Stimulated activated effector memory CD8-positive, alpha-beta T cell treated with anti-CD3 and anti-CD28 coated beads, Interleukin-12 subunit alpha, Interleukin-12 subunit beta, amount 100 ng/mL, for 72 hours (primary cell): ENCODE data around the gene SLIT3.

Experiments used
- ATAC-seq: fragments of 150-1000 bp; cut with Tn5 transposase; 2 replicates; pipeline ENCODE4 v1.10.0; 2021
- DNase-seq, 2 donors: peaks; one replicate each; pipeline ENCODE4 v3.0.0; 2021 to 2022; ENCODE audit warnings: low spot score in 2 of 2
- H3K27ac Mint-ChIP-seq: one replicate; pipeline ENCODE4 v1.8.0; 2022; ENCODE audit warnings: mild to moderate bottlenecking, mixed read lengths
- H3K36me3 Mint-ChIP-seq: one replicate; pipeline ENCODE4 v1.8.0; 2022; ENCODE audit warnings: mild to moderate bottlenecking, mixed read lengths
- H3K4me1 Mint-ChIP-seq: one replicate; pipeline ENCODE4 v1.8.0; 2022; ENCODE audit warnings: mixed read lengths
- H3K4me3 Mint-ChIP-seq: one replicate; pipeline ENCODE4 v1.8.0; 2022; ENCODE audit warnings: mild to moderate bottlenecking, mixed read lengths
- H3K9me3 Mint-ChIP-seq: one replicate; pipeline ENCODE4 v1.8.0; 2022; ENCODE audit warnings: mixed read lengths

Gene SLIT3

DNA sequence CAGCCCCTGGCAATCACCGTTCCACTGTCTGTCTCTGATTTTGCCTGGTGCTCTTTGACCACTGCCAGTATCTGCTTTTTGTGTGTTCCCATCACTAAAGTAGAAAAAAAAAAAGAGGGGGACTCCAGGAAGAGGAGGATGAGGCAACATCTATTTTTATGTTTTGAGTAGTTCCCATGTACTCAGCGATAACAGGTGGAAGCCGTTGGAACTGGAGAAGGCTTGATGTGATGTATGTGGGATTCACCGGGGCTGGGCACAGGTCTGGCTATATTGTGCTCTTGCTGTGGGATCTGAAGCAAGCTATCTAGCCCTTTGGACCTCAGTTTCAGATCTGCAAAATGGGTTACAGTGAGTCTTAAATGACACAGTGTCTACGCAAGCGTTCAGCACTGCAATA, 104.9 kb downstream of the SLIT3 start:
- Mint-ChIP-seq H3K27ac (no peak overlapping the region), H3K4me1 (no peaks in the 10 kb centered on the region), H3K4me3 (no peak overlapping the region), H3K36me3 (no peaks in the 10 kb centered on the region), H3K9me3 (no peaks in the 10 kb centered on the region)
- ATAC-seq (no peak), DNase-seq (no peak)

DNA sequence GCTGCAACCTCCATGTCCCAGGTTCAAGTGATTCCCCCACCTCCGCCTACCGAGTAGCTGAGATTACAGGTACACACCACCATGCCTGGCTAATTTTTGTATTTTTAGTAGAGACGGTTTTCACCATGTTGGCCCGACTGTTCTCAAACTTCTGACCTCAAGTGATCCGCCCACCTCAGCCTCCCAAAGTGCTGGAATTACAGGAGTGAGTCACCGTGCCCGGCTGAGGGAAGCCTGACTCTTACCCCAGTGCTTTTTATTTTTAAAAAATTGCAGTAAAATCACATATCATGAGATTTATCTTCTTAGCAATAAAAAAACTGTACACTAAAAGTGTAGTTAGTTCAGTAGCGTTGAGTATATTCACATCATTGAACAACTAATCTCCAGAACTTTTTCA, 105.3 kb downstream of the SLIT3 start:
- H3K9me3 Mint-ChIP-seq, result no peaks in the 10 kb centered on the region
- H3K4me1 Mint-ChIP-seq, result no peaks in the 10 kb centered on the region
- no peak for ATAC-seq
- no peak overlapping the region for H3K4me3 Mint-ChIP-seq
- no peaks in the 10 kb centered on the region for H3K36me3 Mint-ChIP-seq
- H3K27ac Mint-ChIP-seq, result no peak overlapping the region
- DNase-seq, result no peak

DNA sequence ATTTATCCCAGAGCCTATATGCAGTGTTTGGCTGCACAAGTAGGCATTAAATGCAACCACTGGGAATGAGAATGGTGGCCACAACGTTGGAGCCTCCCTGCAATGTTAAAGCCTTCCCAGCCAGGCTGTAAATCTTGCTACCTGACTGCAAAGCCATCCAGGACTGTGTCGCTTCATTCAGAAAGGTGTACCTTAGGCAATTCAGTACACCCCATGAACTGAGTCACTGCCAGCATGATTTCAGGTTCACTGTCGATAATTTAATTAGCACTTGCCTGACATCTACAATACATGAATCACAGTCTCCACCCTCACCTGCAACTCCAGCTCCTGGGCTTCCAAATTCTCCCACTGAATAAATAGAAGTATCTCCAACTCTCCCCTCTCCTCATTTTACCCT, 108.4 kb downstream of the SLIT3 start:
- DNase-seq, result no peak
- Mint-ChIP-seq H3K9me3 (no peaks in the 10 kb centered on the region), H3K4me1 (no peaks in the 10 kb centered on the region), H3K36me3 (no peaks in the 10 kb centered on the region), H3K4me3 (no peak overlapping the region), H3K27ac (no peak overlapping the region)
- no peak for ATAC-seq

DNA sequence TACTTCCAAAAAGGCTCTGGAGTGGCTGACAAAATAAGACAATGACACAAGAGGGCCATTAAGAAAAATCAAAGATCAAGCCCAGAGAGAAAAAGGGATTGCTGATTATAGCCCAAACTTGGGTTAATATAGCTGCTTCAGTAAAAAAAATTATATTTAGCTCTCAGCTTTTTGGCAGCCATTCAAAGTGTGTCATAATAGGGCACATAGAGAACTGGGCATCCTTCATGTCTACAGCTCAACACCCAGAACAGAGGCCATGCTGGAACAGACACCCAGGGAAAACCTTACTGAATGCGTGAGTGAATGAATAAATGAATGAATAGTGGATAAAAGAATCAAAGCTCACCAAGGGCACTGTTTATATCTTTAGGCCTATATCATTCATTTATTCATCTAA, 110.1 kb downstream of the SLIT3 start:
- DNase-seq, result no peak
- H3K9me3 Mint-ChIP-seq, result no peaks in the 10 kb centered on the region
- ATAC-seq, result no peak
- H3K4me1 Mint-ChIP-seq, result no peaks in the 10 kb centered on the region
- no peaks in the 10 kb centered on the region for H3K36me3 Mint-ChIP-seq
- H3K27ac Mint-ChIP-seq, result no peak overlapping the region
- H3K4me3 Mint-ChIP-seq, result no peak overlapping the region

DNA sequence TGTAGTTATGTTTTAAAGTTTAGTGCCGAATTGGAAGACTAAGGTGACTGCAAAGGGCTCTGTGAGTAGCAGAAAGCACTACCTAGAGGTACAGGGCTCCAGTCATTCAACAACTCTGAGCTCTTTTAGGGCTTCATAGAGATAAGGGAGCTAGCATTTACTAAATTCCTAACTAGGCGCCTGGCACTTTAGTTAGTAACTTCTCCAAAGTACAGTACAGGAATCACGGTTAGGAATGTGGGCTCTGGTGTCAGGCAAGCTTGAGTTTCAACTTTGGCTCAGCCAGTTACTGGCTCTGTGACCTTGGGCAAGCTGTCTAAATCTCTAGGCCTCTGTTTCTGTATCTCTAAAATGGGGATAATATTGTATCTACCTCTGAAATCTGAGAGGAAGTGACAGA, 115.3 kb downstream of the SLIT3 start:
- no peaks in the 10 kb centered on the region for H3K36me3 Mint-ChIP-seq

DNA sequence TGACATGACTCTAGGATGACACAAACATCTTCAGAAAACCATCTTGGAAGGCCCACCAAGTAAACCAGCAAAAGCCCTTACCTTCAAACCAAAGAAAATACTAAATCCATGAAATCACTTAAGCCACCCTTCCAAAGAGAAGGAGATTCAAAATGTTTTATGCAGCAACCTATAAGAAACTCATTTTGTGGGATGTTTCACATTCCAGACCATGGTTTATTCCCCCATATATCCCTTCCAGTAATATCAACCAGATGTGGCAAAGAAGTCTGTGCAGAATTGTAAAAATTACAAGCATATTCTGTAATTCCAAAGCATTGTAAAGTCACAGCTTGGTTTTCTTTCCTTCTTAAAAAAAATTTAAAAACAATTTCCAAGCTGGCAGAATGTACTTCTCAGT, 117.4 kb downstream of the SLIT3 start:
- no peaks in the 10 kb centered on the region for H3K9me3 Mint-ChIP-seq
- ATAC-seq, result no peak
- DNase-seq, result no peak
- H3K4me3 Mint-ChIP-seq, result no peak overlapping the region
- no peaks in the 10 kb centered on the region for H3K36me3 Mint-ChIP-seq
- no peak overlapping the region for H3K27ac Mint-ChIP-seq
- no peaks in the 10 kb centered on the region for H3K4me1 Mint-ChIP-seq

More for the DNA sequence above, 115.3 kb downstream of the SLIT3 start:
- Mint-ChIP-seq H3K4me3 (no peak overlapping the region), H3K9me3 (no peaks in the 10 kb centered on the region), H3K4me1 (no peaks in the 10 kb centered on the region), H3K27ac (no peak overlapping the region)
- DNase-seq, result no peak
- no peak for ATAC-seq

DNA sequence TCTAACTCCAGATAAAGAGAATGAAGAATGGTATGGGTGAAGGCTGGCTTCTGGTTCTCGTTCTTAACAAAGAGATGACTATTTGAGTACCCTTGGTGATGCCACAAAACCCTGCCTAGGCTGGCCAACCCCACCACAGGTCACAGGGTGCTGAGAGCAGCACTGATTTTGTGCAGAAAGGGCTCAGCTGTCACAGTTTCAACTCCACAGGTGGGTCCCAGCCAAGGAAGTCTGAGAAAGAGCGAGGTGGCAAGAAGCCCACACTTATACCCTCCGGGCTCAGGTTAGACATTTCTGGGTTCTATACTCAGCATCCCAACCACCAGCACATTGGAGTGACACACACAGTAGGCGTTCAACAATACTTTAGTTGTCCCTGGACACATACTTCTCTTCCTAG, 118.1 kb downstream of the SLIT3 start:
- ATAC-seq, result no peak
- DNase-seq, result no peak
- Mint-ChIP-seq H3K27ac (no peak overlapping the region), H3K4me1 (no peaks in the 10 kb centered on the region), H3K4me3 (no peak overlapping the region), H3K9me3 (no peaks in the 10 kb centered on the region), H3K36me3 (no peaks in the 10 kb centered on the region)

DNA sequence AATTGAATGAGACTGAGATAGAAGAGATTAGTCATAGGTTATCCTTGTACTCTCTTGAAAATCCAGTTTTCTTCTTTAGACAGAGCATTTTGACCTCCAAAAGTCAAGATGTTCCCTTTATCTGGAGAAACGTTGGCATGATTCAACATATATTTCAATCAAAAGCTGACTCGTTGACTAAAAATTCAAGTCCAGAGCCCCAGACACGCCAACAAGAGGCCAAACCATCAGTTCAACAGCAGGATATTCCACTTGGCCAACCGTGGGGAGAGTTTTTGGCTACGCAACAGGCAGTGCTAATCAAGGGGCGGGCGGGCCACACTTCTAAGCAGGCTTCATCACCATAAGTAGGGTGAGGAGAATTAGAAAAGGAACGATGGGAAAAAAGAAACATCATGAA, 119.1 kb downstream of the SLIT3 start:
- no peak overlapping the region for H3K4me3 Mint-ChIP-seq
- ATAC-seq, result no peak
- no peaks in the 10 kb centered on the region for H3K36me3 Mint-ChIP-seq
- no peak overlapping the region for H3K27ac Mint-ChIP-seq
- H3K9me3 Mint-ChIP-seq, result no peaks in the 10 kb centered on the region
- H3K4me1 Mint-ChIP-seq, result no peaks in the 10 kb centered on the region
- no peak for DNase-seq

DNA sequence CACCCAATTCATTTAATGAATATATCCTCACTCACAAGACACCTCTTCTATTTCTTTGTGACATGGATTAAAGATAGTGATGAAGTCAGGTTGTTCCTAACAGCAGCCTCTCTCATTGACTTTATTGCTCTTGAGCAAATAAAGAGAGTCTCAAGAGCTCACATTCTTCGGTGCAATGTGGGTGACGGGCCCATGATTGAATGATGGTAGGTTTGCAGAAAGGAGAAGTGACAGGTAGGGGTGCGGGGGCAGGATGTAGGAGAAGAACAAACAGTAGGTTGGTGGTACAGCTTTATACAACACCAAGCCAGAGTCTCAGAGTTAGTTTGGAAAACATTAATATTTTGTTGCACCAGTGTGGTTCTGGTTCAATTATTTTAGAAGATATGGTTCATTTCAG, 122.2 kb downstream of the SLIT3 start:
- Mint-ChIP-seq H3K27ac (no peak overlapping the region), H3K4me3 (no peak overlapping the region)
- ATAC-seq, result no peak

DNA sequence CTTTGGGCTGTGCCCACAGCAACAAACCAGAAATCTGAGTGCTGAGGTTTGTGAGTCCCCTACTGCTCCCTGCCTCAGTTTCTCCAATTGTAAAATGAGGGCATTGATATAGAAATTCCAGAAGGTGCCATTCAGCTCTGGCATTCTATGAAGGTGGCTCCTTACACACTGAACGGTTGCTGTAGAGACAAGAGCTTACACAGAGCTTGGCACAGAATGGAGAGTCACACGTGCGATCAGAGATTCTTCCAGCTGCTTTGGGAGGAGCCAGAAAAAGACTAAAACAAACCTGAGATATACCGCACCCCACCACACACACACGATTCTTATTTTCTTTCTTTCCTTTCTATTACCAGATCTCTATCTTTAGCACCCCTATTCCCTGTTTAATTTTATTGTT, 122.7 kb downstream of the SLIT3 start:
- no peaks in the 10 kb centered on the region for H3K36me3 Mint-ChIP-seq
- H3K9me3 Mint-ChIP-seq, result no peaks in the 10 kb centered on the region
- H3K27ac Mint-ChIP-seq, result no peak overlapping the region
- H3K4me1 Mint-ChIP-seq, result no peaks in the 10 kb centered on the region
- no peak overlapping the region for H3K4me3 Mint-ChIP-seq
- DNase-seq (no peak), ATAC-seq (no peak)

More for the DNA sequence above, 122.2 kb downstream of the SLIT3 start:
- no peaks in the 10 kb centered on the region for H3K4me1 Mint-ChIP-seq
- no peaks in the 10 kb centered on the region for H3K36me3 Mint-ChIP-seq
- DNase-seq, result no peak
- H3K9me3 Mint-ChIP-seq, result no peaks in the 10 kb centered on the region

DNA sequence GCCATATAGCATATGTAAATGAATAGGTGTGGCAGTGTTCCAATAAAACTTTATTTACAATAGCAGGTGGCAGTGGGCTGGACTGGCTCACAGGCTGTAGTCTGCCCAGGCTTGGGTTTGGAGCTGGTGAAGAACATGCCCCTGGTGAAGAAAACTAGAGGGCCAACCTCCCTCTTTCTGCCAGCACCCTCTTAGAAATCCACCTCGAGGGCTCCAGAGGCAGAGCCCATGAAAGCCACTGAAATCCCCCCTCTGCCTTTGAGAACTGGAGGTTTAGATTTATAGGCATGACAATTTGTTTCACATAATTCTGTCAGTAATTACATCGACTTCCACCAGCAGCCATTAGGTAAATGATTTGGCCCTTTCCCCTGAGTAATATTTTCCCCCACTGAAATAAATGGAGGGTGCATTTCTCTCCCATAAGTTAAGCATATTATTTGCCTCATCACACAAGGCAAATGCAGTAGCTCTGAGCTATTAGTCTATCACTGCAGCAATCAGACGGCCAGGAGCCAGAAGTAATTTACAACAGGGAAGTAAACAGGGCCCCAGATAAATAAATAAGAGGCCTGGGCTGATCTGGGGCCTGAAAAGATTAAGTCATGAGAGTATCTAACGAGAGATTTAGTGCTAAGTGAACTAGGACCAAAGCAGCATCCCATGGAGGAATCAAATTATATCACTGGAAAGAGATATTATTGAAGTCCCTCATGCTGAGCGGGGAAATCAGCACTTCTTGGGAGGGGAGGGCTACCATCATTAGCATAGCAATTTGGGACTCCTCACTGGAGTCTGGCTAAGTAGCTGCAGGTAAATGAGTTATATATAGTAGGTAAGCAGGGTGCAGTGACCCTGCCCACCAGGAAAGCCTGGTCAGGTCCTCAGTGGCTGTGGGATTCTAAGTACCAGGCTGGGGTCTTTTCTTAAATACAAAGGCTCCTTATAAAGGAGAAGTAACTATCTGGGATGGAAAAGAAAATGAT, 123.9 kb downstream of the SLIT3 start:
- Mint-ChIP-seq H3K4me1 (no peaks in the 10 kb centered on the region), H3K27ac (no peak overlapping the region), H3K4me3 (no peak overlapping the region), H3K9me3 (no peaks in the 10 kb centered on the region), H3K36me3 (no peaks in the 10 kb centered on the region)
- no peak for DNase-seq
- no peak for ATAC-seq

DNA sequence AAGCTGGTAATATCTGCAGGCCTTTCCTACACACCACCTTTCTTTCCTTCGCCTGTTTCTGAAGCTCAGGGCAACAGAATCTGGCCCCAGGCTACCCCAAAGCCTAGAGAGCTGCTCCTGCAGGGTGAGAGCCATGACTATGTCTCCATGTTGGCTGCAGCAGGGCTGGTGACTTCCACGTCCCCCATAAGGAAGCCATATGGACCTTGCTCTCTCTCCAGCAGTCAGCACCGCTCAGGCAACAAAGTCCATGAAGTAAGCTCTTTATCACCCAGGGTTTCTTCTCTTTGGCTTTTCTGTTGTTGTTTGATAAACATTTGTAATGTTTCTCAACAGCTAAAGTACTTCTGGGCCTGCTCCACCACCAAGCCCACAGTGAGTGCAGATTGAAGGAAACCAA, 125.2 kb downstream of the SLIT3 start:
- no peaks in the 10 kb centered on the region for H3K9me3 Mint-ChIP-seq
- DNase-seq (no peak), ATAC-seq (no peak)
- no peak overlapping the region for H3K4me3 Mint-ChIP-seq
- H3K36me3 Mint-ChIP-seq, result no peaks in the 10 kb centered on the region
- no peaks in the 10 kb centered on the region for H3K4me1 Mint-ChIP-seq
- no peak overlapping the region for H3K27ac Mint-ChIP-seq

DNA sequence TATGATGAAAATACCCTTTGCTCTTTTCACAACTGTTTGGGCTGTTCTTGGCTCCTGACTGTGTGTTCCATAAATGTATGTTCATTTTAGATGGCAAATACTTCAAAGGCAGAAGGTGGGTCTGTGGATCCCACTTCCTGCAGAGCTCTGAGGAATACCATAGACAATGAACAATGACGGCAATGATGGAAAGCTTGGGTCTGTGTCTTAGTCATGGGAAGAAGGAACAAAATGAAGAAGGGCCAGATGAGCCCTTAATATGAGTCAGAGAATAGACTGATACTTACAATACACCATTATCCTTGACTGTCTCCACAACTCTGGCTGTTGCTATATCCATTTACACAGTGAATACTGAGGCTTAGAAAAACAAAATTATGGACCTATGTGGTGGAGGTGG, 126.0 kb downstream of the SLIT3 start:
- Mint-ChIP-seq H3K4me3 (no peak overlapping the region), H3K27ac (no peak overlapping the region), H3K4me1 (no peaks in the 10 kb centered on the region), H3K36me3 (no peaks in the 10 kb centered on the region), H3K9me3 (no peaks in the 10 kb centered on the region)
- ATAC-seq (no peak), DNase-seq (no peak)

DNA sequence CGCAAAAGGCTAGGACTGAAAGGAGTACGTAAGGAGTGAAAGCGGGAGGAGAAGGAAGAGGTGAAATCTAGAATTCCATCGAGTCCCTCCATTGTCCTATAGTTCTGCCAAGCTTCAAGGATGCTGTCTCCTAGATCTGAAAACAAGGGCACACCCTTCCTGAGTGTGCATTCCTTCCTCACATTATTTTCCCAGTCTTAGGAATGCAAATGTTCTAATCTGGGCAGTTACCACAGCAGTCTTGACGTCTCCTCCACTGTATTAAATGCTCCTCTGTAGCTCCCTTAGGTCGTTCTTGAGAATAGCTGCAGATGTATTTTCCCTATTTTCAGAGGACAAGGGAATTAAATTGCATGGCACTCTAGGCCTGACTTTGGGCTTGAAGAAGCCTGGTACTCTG, 127.6 kb downstream of the SLIT3 start:
- Mint-ChIP-seq H3K27ac (no peak overlapping the region), H3K9me3 (no peaks in the 10 kb centered on the region), H3K4me1 (no peaks in the 10 kb centered on the region), H3K4me3 (no peak overlapping the region), H3K36me3 (no peaks in the 10 kb centered on the region)
- ATAC-seq (no peak), DNase-seq (no peak)

DNA sequence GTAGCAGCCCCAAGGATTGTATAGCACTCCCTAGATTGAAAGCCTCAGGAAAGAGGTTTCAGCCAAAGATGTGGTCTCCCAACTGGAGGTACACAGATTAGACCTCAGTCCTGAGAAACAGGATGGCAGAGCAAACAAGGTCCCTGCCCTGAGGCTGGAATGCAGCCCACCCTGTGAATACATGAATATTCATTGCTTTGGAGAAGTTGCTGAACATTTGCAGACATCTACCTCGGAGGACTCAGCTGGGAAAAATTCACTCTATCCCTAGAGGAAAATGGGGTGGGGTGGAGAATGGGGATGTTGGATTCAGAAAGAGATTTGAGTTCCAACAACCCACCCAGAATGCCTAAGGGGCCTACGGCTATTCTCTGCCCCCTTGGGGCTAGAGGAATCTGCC, 129.4 kb downstream of the SLIT3 start:
- Mint-ChIP-seq H3K4me1 (no peaks in the 10 kb centered on the region), H3K4me3 (no peak overlapping the region), H3K27ac (no peak overlapping the region), H3K36me3 (no peaks in the 10 kb centered on the region), H3K9me3 (no peaks in the 10 kb centered on the region)
- no peak for DNase-seq
- ATAC-seq, result no peak

DNA sequence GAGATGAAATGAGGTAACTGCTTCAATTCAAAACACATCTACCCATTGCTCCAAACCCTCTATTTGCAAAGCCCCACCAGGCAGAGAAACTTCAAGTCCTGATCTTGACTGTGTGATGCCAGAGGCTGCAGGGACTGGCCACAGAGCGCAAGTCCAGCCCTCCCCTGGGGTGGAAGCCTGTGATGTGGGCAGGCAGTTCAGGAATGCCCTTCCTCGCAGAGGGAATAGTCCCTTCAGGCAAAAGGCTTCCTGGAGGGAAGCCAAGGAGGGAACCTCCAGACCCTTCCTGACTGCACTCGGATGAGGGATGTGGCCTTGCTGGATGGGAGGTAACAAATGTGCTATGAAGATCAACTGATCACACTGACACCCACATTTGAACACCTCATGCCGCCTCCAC, 131.2 kb downstream of the SLIT3 start:
- Mint-ChIP-seq H3K36me3 (no peaks in the 10 kb centered on the region), H3K27ac (no peak overlapping the region), H3K9me3 (no peaks in the 10 kb centered on the region), H3K4me3 (no peak overlapping the region), H3K4me1 (no peaks in the 10 kb centered on the region)
- ATAC-seq (no peak), DNase-seq (no peak)
